HAP-1 (cell line): ENCODE data around the gene GNAT1.

Experiments
- DNase-seq, 2 experiments: peaks; one replicate each; pipeline ENCODE4 v3.0.0-alpha.2; 2016 to 2020; ENCODE audit warnings: low spot score in 2 of 2
- H3K27me3 ChIP-seq: fragments of 250-450 bp; sonication (Bioruptor Pico); 2 replicates; pipeline ENCODE4 v1.5.1; 2020; ENCODE audit warnings: low read depth, mild to moderate bottlenecking, moderate library complexity
- H3K36me3 ChIP-seq: fragments of 250-450 bp; sonication (Bioruptor Pico); replicated peaks from 2 replicates; pipeline ENCODE4 v1.5.1; 2020; ENCODE audit warnings: mild to moderate bottlenecking
- H3K4me1 ChIP-seq: fragments of 250-450 bp; sonication (Bioruptor Pico); 2 replicates; pipeline ENCODE4 v1.5.1; 2020; ENCODE audit warnings: mild to moderate bottlenecking
- H3K4me3 ChIP-seq: fragments of 250-450 bp; sonication (Bioruptor Pico); 2 replicates; pipeline ENCODE4 v1.5.1; 2020; ENCODE audit warnings: mild to moderate bottlenecking, moderate library complexity
- H3K9me3 ChIP-seq: fragments of 250-450 bp; sonication (Bioruptor Pico); 2 replicates; pipeline ENCODE4 v1.5.1; 2020; ENCODE audit warnings: mild to moderate bottlenecking, moderate library complexity
- in situ Hi-C: fragments of 300-500 bp; cut with MboI; formaldehyde crosslinking; loops from 3 replicates; pipeline ENCODE4 v1.14.3; 2020; ENCODE audit warnings: low sequenced_read_pairs, inconsistent platforms, mixed read lengths

Gene GNAT1

DNA sequence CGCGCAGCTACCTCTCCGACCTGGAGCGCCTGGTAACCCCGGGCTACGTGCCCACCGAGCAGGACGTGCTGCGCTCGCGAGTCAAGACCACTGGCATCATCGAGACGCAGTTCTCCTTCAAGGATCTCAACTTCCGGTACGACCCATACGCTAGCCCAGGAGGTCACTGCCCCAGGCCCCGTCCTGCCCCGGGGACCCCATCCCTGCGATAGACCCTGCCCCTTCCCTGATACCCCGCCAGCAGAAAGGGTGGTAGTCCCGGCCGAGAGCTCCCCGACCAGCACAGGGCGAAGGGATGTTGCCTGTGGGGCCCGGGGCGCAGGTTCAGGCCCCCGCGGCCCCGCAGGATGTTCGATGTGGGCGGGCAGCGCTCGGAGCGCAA, 2.3 kb downstream of the GNAT1 start:
- in situ Hi-C loops: loop anchor here (5.0 kb wide), 1 partner anchor 79 kb away; no protein-coding TSS in a partner anchor

GRCh38 chr3:50194128-50194902, 2.9 kb downstream of the GNAT1 start:
- no peaks in the 10 kb centered on the region for H3K9me3 ChIP-seq
- H3K4me1 ChIP-seq: 0 out of 2 replicates have a peak, but pooled peaks cover 3% of the 10 kb centered on the region
- no peak overlapping the region for H3K4me3 ChIP-seq
- in situ Hi-C loops: loop anchor here (5.0 kb wide), 1 partner anchor 78 kb away; no protein-coding TSS in a partner anchor
- DNase-seq: peak; percentile 54 to 86
- peaks cover 27% of the 10 kb centered on the region for H3K27me3 ChIP-seq
- no peaks in the 10 kb centered on the region for H3K36me3 ChIP-seq

More for the DNA sequence above, 2.3 kb downstream of the GNAT1 start:
- H3K27me3 ChIP-seq: peaks cover 21% of the 10 kb centered on the region
- H3K9me3 ChIP-seq: no peaks in the 10 kb centered on the region
- H3K4me3 ChIP-seq: no peak overlapping the region
- H3K36me3 ChIP-seq: no peaks in the 10 kb centered on the region
- no peak for DNase-seq
- H3K4me1 ChIP-seq: 0 out of 2 replicates have a peak, but pooled peaks cover 3% of the 10 kb centered on the region

- 0 out of 2 replicates have a peak, but pooled peaks cover 3% of the 10 kb centered on the region for H3K4me1 ChIP-seq
- peak; percentile 23 to 65 for DNase-seq
- in situ Hi-C loops: loop anchor here (5.0 kb wide), 1 partner anchor 77 kb away; no protein-coding TSS in a partner anchor
Measured at GRCh38 chr3:50194903-50195500, 3.6 kb downstream of the GNAT1 start.

GRCh38 chr3:50195501-50196252, 4.3 kb downstream of the GNAT1 start:
- no peak for DNase-seq
- H3K4me3 ChIP-seq: no peak overlapping the region
- in situ Hi-C loops: no loop called here
- H3K4me1 ChIP-seq: 0 out of 2 replicates have a peak, but pooled peaks cover 3% of the 10 kb centered on the region
- no peaks in the 10 kb centered on the region for H3K9me3 ChIP-seq
- H3K36me3 ChIP-seq: no peaks in the 10 kb centered on the region
- H3K27me3 ChIP-seq: peaks cover 36% of the 10 kb centered on the region

More at GRCh38 chr3:50194903-50195500, 3.6 kb downstream of the GNAT1 start:
- Histone ChIP-seq H3K27me3 (peaks cover 34% of the 10 kb centered on the region), H3K9me3 (no peaks in the 10 kb centered on the region), H3K36me3 (no peaks in the 10 kb centered on the region), H3K4me3 (no peak overlapping the region)

DNA sequence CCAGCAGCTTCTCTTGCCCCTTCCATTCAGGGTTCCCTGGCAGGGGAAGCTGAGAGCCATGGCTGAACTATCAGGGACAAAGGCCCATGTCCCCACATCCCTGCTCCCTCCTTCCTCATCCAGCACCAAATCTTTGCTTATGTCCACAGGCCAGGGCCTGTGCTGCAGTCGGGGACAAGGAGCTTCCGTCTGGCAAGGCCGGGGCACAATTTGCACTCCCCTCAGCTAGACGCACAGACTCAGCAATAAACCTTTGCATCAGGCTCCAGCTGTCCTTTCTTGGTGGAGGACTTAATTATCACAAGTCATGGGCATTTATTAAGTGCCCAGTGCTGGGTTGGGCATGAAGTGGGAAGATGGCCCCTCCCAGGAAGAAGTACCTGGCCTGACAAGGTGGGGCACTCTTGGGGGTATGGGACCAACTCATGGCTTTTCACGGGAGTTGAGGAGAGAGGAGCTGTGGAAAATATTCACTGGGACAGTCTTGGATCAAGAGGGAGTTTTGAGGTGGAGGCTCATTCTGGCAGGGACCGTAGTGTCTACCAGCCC, 4.9 kb downstream of the GNAT1 start:
- Histone ChIP-seq H3K36me3 (no peaks in the 10 kb centered on the region), H3K27me3 (peaks cover 36% of the 10 kb centered on the region), H3K4me1 (0 out of 2 replicates have a peak, but pooled peaks cover 3% of the 10 kb centered on the region), H3K4me3 (no peak overlapping the region), H3K9me3 (no peaks in the 10 kb centered on the region)
- DNase-seq: no peak
- in situ Hi-C loops: no loop called here

DNA sequence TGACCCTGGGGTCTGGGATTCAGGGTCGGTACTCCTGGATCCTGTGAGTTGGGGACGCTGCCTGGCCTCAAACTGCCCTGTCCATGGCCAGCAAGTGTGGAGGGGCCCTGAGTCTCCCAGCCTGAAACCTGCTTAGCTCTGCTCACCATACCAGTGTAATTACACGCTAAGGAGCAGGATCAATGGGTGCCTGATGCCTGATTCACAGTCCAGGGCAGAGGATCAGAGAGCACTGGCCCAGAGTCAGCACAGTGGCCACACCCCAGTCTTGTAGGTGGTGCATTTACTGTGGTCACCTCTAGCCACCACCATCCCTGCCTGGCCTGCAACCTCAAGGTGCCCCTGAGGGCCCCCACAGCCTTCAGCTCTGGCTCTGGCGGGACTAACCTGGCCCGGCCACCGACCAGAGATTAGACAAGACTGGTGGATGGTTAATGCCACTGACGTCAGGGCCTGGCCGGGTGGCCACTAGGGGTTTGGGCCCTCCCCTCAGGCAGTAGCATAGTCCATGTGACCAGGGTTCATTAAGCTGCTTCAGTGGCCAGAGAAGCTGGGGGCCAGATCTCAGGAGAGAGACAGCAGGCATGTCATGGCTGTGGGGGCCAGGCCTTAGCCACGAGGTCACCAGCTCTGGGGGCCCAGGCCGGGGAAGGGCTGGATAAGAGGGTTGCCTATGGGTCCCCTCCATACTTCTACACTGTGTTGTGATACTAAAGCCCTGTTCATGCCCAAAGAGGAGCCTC, 10.3 kb downstream of the GNAT1 start:
- in situ Hi-C loops: no loop called here
- DNase-seq: no peak

GRCh38 chr3:50202353-50203112, 11.1 kb downstream of the GNAT1 start:
- peaks cover 37% of the 10 kb centered on the region for H3K27me3 ChIP-seq
- in situ Hi-C loops: no loop called here

More for the DNA sequence above, 10.3 kb downstream of the GNAT1 start:
- peaks cover 45% of the 10 kb centered on the region for H3K27me3 ChIP-seq
- H3K4me3 ChIP-seq: no peak overlapping the region
- H3K9me3 ChIP-seq: no peaks in the 10 kb centered on the region
- no peaks in the 10 kb centered on the region; the same call in 1 of the 2 replicates for H3K4me1 ChIP-seq
- no peaks in the 10 kb centered on the region for H3K36me3 ChIP-seq

DNA sequence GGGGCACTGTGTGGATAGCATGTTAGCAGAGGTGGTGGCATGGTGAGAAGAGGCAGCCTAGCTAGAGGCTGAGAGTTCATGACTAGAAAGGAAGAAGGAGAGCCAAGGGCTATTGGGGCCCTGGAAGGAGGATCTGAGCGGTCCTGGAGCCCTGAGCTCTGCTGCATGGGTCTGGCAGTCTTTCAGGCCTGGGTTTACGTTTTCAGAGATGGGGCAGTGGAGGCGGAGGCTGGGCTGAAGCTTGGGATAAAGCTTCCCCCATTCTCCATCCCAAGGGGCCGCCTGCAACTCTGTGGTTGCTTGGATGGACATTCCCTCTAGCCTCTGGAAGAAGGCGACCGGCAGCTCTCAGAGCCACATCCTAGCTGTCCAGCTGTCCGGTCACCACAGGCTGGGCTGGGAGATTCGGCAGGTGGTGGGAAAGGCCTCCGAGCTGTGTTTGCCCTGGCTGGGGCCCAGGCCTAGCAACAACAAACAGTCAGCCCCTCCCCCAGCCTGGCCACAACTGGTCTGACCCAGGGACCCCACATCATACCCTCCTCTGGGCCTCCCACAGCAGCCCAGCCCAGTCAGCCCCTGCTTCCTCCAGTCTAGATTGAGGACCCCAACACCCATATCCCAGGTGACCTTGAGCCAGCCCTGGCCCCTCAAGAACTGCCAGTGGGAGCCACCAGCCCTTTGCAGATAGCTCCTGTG, 11.9 kb downstream of the GNAT1 start:
- DNase-seq: no peak
- Histone ChIP-seq H3K4me3 (no peak overlapping the region), H3K36me3 (no peaks in the 10 kb centered on the region), H3K27me3 (peaks cover 31% of the 10 kb centered on the region), H3K4me1 (no peaks in the 10 kb centered on the region; the same call in 1 of the 2 replicates), H3K9me3 (no peaks in the 10 kb centered on the region)
- in situ Hi-C loops: no loop called here

More at GRCh38 chr3:50202353-50203112, 11.1 kb downstream of the GNAT1 start:
- no peaks in the 10 kb centered on the region; the same call in 1 of the 2 replicates for H3K4me1 ChIP-seq
- no peak overlapping the region for H3K4me3 ChIP-seq
- H3K36me3 ChIP-seq: no peaks in the 10 kb centered on the region
- no peak for DNase-seq
- no peaks in the 10 kb centered on the region for H3K9me3 ChIP-seq

- Histone ChIP-seq H3K9me3 (no peaks in the 10 kb centered on the region), H3K4me3 (no peak overlapping the region), H3K36me3 (no peaks in the 10 kb centered on the region), H3K4me1 (no peaks in the 10 kb centered on the region; the same call in 1 of the 2 replicates), H3K27me3 (peaks cover 23% of the 10 kb centered on the region)
- DNase-seq: no peak
- in situ Hi-C loops: no loop called here
Measured at GRCh38 chr3:50203809-50204803, 12.7 kb downstream of the GNAT1 start.

DNA sequence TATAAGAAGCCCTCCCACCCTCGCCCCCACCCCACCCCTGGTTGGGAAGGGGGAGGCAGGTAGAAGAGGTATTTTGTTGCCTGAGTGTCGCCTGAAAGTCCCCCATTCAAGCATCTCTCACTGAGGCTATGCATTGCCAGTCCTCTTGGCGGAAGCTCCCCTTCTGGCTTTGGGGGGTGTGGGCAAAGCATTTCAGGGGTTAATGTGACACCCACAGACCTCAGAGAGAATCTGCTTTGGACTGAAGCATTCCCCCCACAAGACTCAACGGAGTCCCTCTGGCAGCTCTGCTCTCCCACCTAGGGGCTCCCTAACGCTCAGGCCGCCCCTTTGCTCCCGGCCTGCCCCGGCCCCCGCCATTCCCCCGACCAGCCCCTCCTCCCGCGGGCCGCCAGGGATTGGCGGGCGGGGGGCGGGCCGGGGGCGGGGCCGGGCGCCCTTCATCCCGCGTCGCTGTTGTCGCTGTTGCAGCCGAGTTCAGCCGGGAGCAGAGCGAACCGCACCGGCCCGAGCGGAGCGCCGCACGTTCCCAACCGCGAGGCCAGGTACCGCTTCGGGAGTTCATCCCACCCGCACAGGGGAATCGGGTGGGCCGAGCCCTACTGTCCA, 13.5 kb downstream of the GNAT1 start, which contains the start of gene SLC38A3:
Gene SLC38A3 (plus strand): TSS at position 468 of the 609 bp plus-strand sequence. CDS start 8,929 bp downstream, outside the sequence.
- no peaks in the 10 kb centered on the region for H3K9me3 ChIP-seq
- peak within 1 kb of the TSS; percentile 49 for H3K4me3 ChIP-seq
- H3K36me3 ChIP-seq: no peaks in the 10 kb centered on the region
- no peaks in the 10 kb centered on the region; the same call in 1 of the 2 replicates for H3K4me1 ChIP-seq
- DNase-seq: peak; percentile 51 to 77
- H3K27me3 ChIP-seq: peaks cover 15% of the 10 kb centered on the region
- in situ Hi-C loops: no loop called here
